ENCODE results near the gene TPCN2.

TPCN2 gene

GRCh38 chr11:69113226-69113625, 64.5 kb downstream of the TPCN2 start:
- no peak overlapping the region for H3K4me3 ChIP-seq (ENCODE audit: low read length)
- no peak overlapping the region for H3K27ac ChIP-seq (ENCODE audit: low read depth, low read length)
- no peaks in the 10 kb centered on the region for H3K36me3 ChIP-seq (ENCODE audit: control insufficient read depth, insufficient read depth, low read length)
- H3K27me3 ChIP-seq (ENCODE audit: control insufficient read depth, insufficient read depth, low read length): no peaks in the 10 kb centered on the region
- H3K4me1 ChIP-seq (ENCODE audit: control insufficient read depth, insufficient read depth, low read length): no peaks in the 10 kb centered on the region
- no peak overlapping the region for H3K9ac ChIP-seq (ENCODE audit: low read length)

DNA sequence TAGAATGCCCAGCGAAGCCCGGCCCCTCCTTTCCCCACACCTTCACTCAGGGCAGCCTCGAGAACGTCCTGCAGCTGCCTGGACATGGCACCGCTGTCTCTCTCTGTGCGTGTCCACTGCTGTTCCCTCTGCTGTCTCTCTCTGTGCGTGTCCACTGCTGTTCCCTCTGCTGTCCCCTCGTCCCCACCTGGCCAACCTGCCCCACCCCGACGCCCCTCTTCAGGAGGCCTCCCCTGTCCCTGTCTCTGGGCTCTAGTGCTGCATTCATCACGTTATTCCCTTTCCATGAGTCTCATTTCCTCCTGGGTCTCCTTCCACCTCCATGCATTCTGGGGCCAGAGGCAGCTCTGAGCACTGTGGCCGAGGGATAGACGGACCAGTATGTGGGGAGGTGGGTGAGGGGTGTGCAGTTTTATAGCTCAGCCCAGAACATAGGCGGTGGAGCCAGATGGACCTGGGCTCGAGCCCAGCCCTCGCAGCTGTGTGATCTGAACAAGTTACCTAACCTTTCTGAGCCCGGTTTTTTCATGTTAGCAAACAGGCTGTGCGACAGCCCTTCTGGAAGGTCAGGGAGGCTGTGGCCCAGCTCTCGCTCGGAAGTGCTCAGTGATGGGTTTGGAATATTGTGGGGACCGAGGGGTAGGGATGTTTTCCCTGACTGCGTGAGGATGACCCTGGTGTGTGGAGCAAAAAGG, 65.1 kb downstream of the TPCN2 start:
- Histone ChIP-seq H3K27ac (ENCODE audit: low read depth, low read length) (no peak overlapping the region), H3K4me3 (ENCODE audit: low read length) (no peak overlapping the region), H3K9ac (ENCODE audit: low read length) (no peak overlapping the region), H3K4me1 (ENCODE audit: control insufficient read depth, insufficient read depth, low read length) (no peaks in the 10 kb centered on the region), H3K27me3 (ENCODE audit: control insufficient read depth, insufficient read depth, low read length) (no peaks in the 10 kb centered on the region), H3K36me3 (ENCODE audit: control insufficient read depth, insufficient read depth, low read length) (no peaks in the 10 kb centered on the region)

DNA sequence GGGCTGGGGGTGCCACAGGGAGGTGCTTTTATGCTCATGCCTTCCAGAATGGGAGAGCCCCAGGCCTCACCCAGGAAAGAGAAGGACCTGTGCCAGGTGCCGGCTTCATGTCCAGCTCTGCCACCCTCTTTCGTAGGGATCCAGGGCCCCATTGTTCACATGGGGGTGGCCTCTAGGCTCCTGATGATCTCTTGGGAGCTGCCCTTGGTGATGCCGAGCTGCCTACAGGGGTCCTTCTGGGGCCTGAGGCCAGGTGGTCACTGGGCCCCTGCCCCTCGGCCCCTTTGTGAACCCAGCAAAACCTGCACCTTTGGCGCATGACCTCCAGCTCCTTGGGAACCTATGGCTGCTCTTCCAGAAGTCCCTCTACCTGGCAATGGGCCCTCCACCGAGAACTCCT, 65.6 kb downstream of the TPCN2 start:
- Histone ChIP-seq H3K4me1 (ENCODE audit: control insufficient read depth, insufficient read depth, low read length) (no peaks in the 10 kb centered on the region), H3K9ac (ENCODE audit: low read length) (no peak overlapping the region), H3K27me3 (ENCODE audit: control insufficient read depth, insufficient read depth, low read length) (no peaks in the 10 kb centered on the region), H3K36me3 (ENCODE audit: control insufficient read depth, insufficient read depth, low read length) (no peaks in the 10 kb centered on the region), H3K27ac (ENCODE audit: low read depth, low read length) (no peak overlapping the region), H3K4me3 (ENCODE audit: low read length) (no peak overlapping the region)

DNA sequence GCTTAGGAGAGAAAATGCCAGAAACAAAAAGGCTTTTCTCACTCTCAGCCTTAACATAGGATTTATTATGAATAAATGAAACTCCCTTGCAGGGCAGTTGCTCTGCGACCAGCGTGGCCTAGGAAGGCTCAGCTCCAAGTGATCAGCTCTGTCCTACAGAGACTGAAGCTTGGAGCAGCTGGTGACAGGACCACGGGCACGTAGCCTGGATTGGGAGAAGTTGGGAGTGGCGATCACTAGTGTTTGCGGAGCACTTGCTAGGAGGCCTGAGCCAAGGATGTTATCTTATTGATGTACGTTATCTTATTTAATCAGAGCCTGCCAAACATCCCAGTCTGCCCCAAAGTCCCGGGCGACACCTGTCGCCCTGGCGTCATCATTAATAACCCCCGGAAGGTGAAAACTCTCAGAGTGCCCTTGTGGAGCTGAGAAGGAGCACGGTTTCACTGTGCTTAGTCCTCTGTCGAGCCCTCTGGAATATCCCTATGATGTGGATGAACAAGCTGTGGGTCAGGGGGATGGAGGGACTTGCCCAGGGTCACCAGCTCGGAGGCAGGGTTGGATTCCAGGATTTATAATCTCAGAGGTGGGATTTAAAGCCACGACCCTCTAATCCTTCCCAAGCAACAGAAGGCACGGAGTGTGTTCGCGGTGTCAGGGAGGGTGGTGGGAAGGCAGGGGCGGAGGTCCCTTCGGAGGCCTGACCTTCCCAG, 66.2 kb downstream of the TPCN2 start:
- no peak overlapping the region for H3K9ac ChIP-seq (ENCODE audit: low read length)
- H3K36me3 ChIP-seq (ENCODE audit: control insufficient read depth, insufficient read depth, low read length): no peaks in the 10 kb centered on the region
- no peak overlapping the region for H3K27ac ChIP-seq (ENCODE audit: low read depth, low read length)
- H3K27me3 ChIP-seq (ENCODE audit: control insufficient read depth, insufficient read depth, low read length): no peaks in the 10 kb centered on the region
- no peak overlapping the region for H3K4me3 ChIP-seq (ENCODE audit: low read length)
- no peaks in the 10 kb centered on the region for H3K4me1 ChIP-seq (ENCODE audit: control insufficient read depth, insufficient read depth, low read length)

- Histone ChIP-seq H3K36me3 (ENCODE audit: control insufficient read depth, insufficient read depth, low read length) (no peaks in the 10 kb centered on the region), H3K27ac (ENCODE audit: low read depth, low read length) (no peak overlapping the region), H3K4me1 (ENCODE audit: control insufficient read depth, insufficient read depth, low read length) (no peaks in the 10 kb centered on the region), H3K27me3 (ENCODE audit: control insufficient read depth, insufficient read depth, low read length) (no peaks in the 10 kb centered on the region), H3K9ac (ENCODE audit: low read length) (no peak overlapping the region), H3K4me3 (ENCODE audit: low read length) (no peak overlapping the region)
These were observed 67.1 kb downstream of the TPCN2 start for GRCh38 chr11:69115586-69116560.

- Histone ChIP-seq H3K4me1 (ENCODE audit: control insufficient read depth, insufficient read depth, low read length) (no peaks in the 10 kb centered on the region), H3K27ac (ENCODE audit: low read depth, low read length) (no peak overlapping the region), H3K9ac (ENCODE audit: low read length) (no peak overlapping the region)
These were observed 67.9 kb downstream of the TPCN2 start for GRCh38 chr11:69116671-69117070.

GRCh38 chr11:69119190-69119589, 70.5 kb downstream of the TPCN2 start:
- H3K9ac ChIP-seq (ENCODE audit: low read length): no peak overlapping the region
- H3K4me3 ChIP-seq (ENCODE audit: low read length): no peak overlapping the region
- H3K27me3 ChIP-seq (ENCODE audit: control insufficient read depth, insufficient read depth, low read length): no peaks in the 10 kb centered on the region
- H3K27ac ChIP-seq (ENCODE audit: low read depth, low read length): no peak overlapping the region
- H3K4me1 ChIP-seq (ENCODE audit: control insufficient read depth, insufficient read depth, low read length): peaks cover 4% of the 10 kb centered on the region
- no peaks in the 10 kb centered on the region for H3K36me3 ChIP-seq (ENCODE audit: control insufficient read depth, insufficient read depth, low read length)

More at GRCh38 chr11:69116671-69117070, 67.9 kb downstream of the TPCN2 start:
- H3K4me3 ChIP-seq (ENCODE audit: low read length): no peak overlapping the region
- H3K27me3 ChIP-seq (ENCODE audit: control insufficient read depth, insufficient read depth, low read length): no peaks in the 10 kb centered on the region
- H3K36me3 ChIP-seq (ENCODE audit: control insufficient read depth, insufficient read depth, low read length): no peaks in the 10 kb centered on the region

- Histone ChIP-seq H3K27me3 (ENCODE audit: control insufficient read depth, insufficient read depth, low read length) (no peaks in the 10 kb centered on the region), H3K4me1 (ENCODE audit: control insufficient read depth, insufficient read depth, low read length) (peaks cover 4% of the 10 kb centered on the region), H3K27ac (ENCODE audit: low read depth, low read length) (no peak overlapping the region), H3K4me3 (ENCODE audit: low read length) (no peak overlapping the region), H3K36me3 (ENCODE audit: control insufficient read depth, insufficient read depth, low read length) (no peaks in the 10 kb centered on the region), H3K9ac (ENCODE audit: low read length) (no peak overlapping the region)
These were observed 71.6 kb downstream of the TPCN2 start for GRCh38 chr11:69120096-69120875.

GRCh38 chr11:69121021-69121420, 72.3 kb downstream of the TPCN2 start:
- peaks cover 4% of the 10 kb centered on the region for H3K4me1 ChIP-seq (ENCODE audit: control insufficient read depth, insufficient read depth, low read length)
- H3K27ac ChIP-seq (ENCODE audit: low read depth, low read length): no peak overlapping the region
- no peaks in the 10 kb centered on the region for H3K27me3 ChIP-seq (ENCODE audit: control insufficient read depth, insufficient read depth, low read length)
- H3K9ac ChIP-seq (ENCODE audit: low read length): no peak overlapping the region
- no peaks in the 10 kb centered on the region for H3K36me3 ChIP-seq (ENCODE audit: control insufficient read depth, insufficient read depth, low read length)
- no peak overlapping the region for H3K4me3 ChIP-seq (ENCODE audit: low read length)

DNA sequence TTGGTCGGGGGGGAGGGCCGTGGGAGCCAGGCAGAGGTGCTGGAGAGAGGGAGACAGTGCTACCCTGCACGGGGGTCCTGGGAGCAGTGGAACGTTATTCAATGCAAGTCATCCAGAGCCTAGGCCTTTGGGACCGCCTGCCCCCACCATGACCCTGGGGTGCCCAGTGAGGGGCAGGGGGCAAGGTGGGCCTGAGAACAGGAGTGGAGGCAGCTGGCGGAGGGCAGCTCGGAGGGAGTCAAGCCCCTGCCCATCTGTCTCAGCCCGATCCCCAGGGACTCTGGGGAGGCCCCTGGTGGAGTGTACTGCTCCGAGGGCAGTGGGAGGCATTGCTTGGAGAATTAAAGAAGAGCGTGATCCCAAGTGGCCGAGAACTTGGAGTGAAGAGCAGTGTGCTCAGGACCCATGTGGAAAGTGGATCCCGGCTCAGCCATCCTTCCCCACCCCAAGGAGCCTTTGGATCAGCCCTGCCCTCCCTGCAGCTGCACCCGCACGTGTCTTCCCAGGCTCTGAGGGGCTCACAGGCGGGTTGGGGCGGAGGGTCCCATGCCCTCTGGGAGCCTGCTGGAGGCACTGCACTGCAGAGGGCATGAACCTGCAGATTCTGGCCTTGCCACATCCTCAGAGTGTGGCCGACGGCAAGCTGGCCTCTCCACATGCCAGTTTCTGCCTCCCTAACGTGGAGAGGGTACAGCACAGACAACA, 73.0 kb downstream of the TPCN2 start:
- peaks cover 4% of the 10 kb centered on the region for H3K4me1 ChIP-seq (ENCODE audit: control insufficient read depth, insufficient read depth, low read length)
- H3K27me3 ChIP-seq (ENCODE audit: control insufficient read depth, insufficient read depth, low read length): no peaks in the 10 kb centered on the region
- no peak overlapping the region for H3K4me3 ChIP-seq (ENCODE audit: low read length)
- no peaks in the 10 kb centered on the region for H3K36me3 ChIP-seq (ENCODE audit: control insufficient read depth, insufficient read depth, low read length)
- H3K27ac ChIP-seq (ENCODE audit: low read depth, low read length): no peak overlapping the region
- no peak overlapping the region for H3K9ac ChIP-seq (ENCODE audit: low read length)

DNA sequence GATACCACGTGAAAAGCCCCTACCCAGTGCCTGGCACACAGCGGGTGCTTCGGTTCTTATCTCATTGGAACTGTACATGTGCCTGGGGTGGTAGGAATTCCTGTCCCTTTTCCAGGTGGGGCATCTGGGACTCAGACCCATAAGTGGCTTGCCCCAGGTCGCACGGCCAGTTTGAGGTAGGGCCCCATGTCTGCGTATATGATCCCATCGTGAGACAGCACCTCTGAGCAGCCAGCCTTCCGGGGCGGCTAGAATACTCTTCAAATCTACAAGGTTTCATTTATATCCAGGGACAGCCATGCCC, 73.5 kb downstream of the TPCN2 start:
- H3K4me1 ChIP-seq (ENCODE audit: control insufficient read depth, insufficient read depth, low read length): peaks cover 4% of the 10 kb centered on the region
- no peak overlapping the region for H3K9ac ChIP-seq (ENCODE audit: low read length)
- H3K27ac ChIP-seq (ENCODE audit: low read depth, low read length): no peak overlapping the region
- no peak overlapping the region for H3K4me3 ChIP-seq (ENCODE audit: low read length)
- no peaks in the 10 kb centered on the region for H3K27me3 ChIP-seq (ENCODE audit: control insufficient read depth, insufficient read depth, low read length)
- no peaks in the 10 kb centered on the region for H3K36me3 ChIP-seq (ENCODE audit: control insufficient read depth, insufficient read depth, low read length)

All from rectal smooth muscle tissue (tissue), 1 donor.